DMS53 treated with DMSO at 0.1 percent for 48 hours (cell line): Measurements from ENCODE around the gene PDRG1.

Source experiments
- DNase-seq: peaks from one replicate; lab custom pipeline; 2025; ENCODE audit not compliant: unreplicated experiment; lab: John Stamatoyannopoulos, UW

The PDRG1 gene

GRCh38 chr20:31967830-31968249 lies 16.0 kb upstream of the PDRG1 start, which contains the start of gene XKR7:
Gene XKR7, plus strand, starts transcription at chr20:31968151. Its CDS starts 25 bp downstream, at chr20:31968176.
- DNase-seq: peak; percentile 12

GRCh38 chr20:31966991-31967655 lies 15.3 kb upstream of the PDRG1 start:
- no peak for DNase-seq

GRCh38 chr20:31963889-31964288 lies 12.0 kb upstream of the PDRG1 start:
- no peak for DNase-seq

GRCh38 chr20:31962761-31963160 lies 10.9 kb upstream of the PDRG1 start:
- DNase-seq: no peak

GRCh38 chr20:31956556-31957526 lies 5.0 kb upstream of the PDRG1 start:
- DNase-seq: no peak

- no peak for DNase-seq
Measured at GRCh38 chr20:31954500-31954899, 2.7 kb upstream of the PDRG1 start.

- no peak for DNase-seq
Measured at GRCh38 chr20:31953556-31954148, 1.8 kb upstream of the PDRG1 start.

- DNase-seq: no peak
Measured at GRCh38 chr20:31951203-31951529, 680 bp downstream of the PDRG1 start.

GRCh38 chr20:31949877-31950646 lies 1.8 kb downstream of the PDRG1 start:
- no peak for DNase-seq

GRCh38 chr20:31948008-31948407 lies 3.8 kb downstream of the PDRG1 start:
- DNase-seq: no peak

GRCh38 chr20:31945785-31946184 lies 6.1 kb downstream of the PDRG1 start:
- DNase-seq: no peak

- DNase-seq: no peak
Measured at GRCh38 chr20:31945319-31945718, 6.5 kb downstream of the PDRG1 start.

- no peak for DNase-seq
Measured at GRCh38 chr20:31943052-31943471, 8.8 kb downstream of the PDRG1 start.

GRCh38 chr20:31939661-31940060 lies 12.2 kb downstream of the PDRG1 start:
- DNase-seq: no peak

- no peak for DNase-seq
Measured at GRCh38 chr20:31937820-31938219, 14.0 kb downstream of the PDRG1 start.

- DNase-seq: no peak
Measured at GRCh38 chr20:31936420-31936819, 15.4 kb downstream of the PDRG1 start.

GRCh38 chr20:31934968-31935764 lies 16.7 kb downstream of the PDRG1 start:
- no peak for DNase-seq

- no peak for DNase-seq
Measured at GRCh38 chr20:31934491-31934890, 17.4 kb downstream of the PDRG1 start.

- no peak for DNase-seq
Measured at GRCh38 chr20:31933698-31934097, 18.1 kb downstream of the PDRG1 start.

GRCh38 chr20:31930779-31931178 lies 21.1 kb downstream of the PDRG1 start:
- no peak for DNase-seq
